Measurements from ENCODE around the gene SHKBP1.

GRCh38 chr19:40565355-40565754 is 11.3 kb upstream of the SHKBP1 start:
- TF ChIP-seq CTCF (IDR thresholded peaks at IDR 0.05; ENCODE audit: low read depth, low read length) (no peak), EZH2phosphoT487 (IDR thresholded peaks at IDR 0.05; ENCODE audit: low read depth) (no peak)

Measured in OCI-LY3 (cell line).